GM11168 (cell line): ENCODE data around the gene COL4A1.

ENCODE experiments used
- in situ Hi-C: fragments of 300-500 bp; cut with MboI; formaldehyde crosslinking; loops from one replicate; pipeline ENCODE4 v1.12.0; 2022; ENCODE audit warnings: low sequenced_read_pairs; ENCODE audit not compliant: unreplicated experiment

The COL4A1 gene

GRCh38 chr13:110128546-110128945 lies 178.4 kb downstream of the COL4A1 start:
- in situ Hi-C loops, result no loop called here

- in situ Hi-C loops, result no loop called here
Measured at GRCh38 chr13:110127986-110128511, 178.9 kb downstream of the COL4A1 start.

GRCh38 chr13:110126391-110126961 lies 180.5 kb downstream of the COL4A1 start:
- in situ Hi-C loops, result no loop called here

- in situ Hi-C loops, result no loop called here
Measured at GRCh38 chr13:110125613-110126272, 181.2 kb downstream of the COL4A1 start.

- in situ Hi-C loops, result no loop called here
Measured at GRCh38 chr13:110125157-110125556, 181.8 kb downstream of the COL4A1 start.

- in situ Hi-C loops, result loop anchor here (25.0 kb wide), 1 partner anchor 1162 kb away; no protein-coding TSS in a partner anchor
Measured at GRCh38 chr13:110124201-110124940, 182.6 kb downstream of the COL4A1 start.

GRCh38 chr13:110123041-110123809 lies 183.7 kb downstream of the COL4A1 start:
- in situ Hi-C loops, result loop anchor here (25.0 kb wide), 1 partner anchor 1161 kb away; no protein-coding TSS in a partner anchor

GRCh38 chr13:110121422-110122083 lies 185.4 kb downstream of the COL4A1 start:
- in situ Hi-C loops, result loop anchor here (25.0 kb wide), 1 partner anchor 1159 kb away; no protein-coding TSS in a partner anchor

GRCh38 chr13:110119935-110120905 lies 186.7 kb downstream of the COL4A1 start:
- in situ Hi-C loops, result loop anchor here (25.0 kb wide), 1 partner anchor 1158 kb away; no protein-coding TSS in a partner anchor

- in situ Hi-C loops, result loop anchor here (25.0 kb wide), 1 partner anchor 1156 kb away; no protein-coding TSS in a partner anchor
Measured at GRCh38 chr13:110118106-110118505, 188.9 kb downstream of the COL4A1 start.

GRCh38 chr13:110116072-110116487 lies 190.9 kb downstream of the COL4A1 start:
- in situ Hi-C loops, result loop anchor here (25.0 kb wide), 1 partner anchor 1154 kb away; no protein-coding TSS in a partner anchor

GRCh38 chr13:110115591-110115990 lies 191.4 kb downstream of the COL4A1 start:
- in situ Hi-C loops, result loop anchor here (25.0 kb wide), 1 partner anchor 1153 kb away; no protein-coding TSS in a partner anchor

- in situ Hi-C loops, result loop anchor here (25.0 kb wide), 1 partner anchor 1152 kb away; no protein-coding TSS in a partner anchor
Measured at GRCh38 chr13:110114316-110114715, 192.6 kb downstream of the COL4A1 start.

- in situ Hi-C loops, result loop anchor here (25.0 kb wide), 1 partner anchor 1151 kb away; no protein-coding TSS in a partner anchor
Measured at GRCh38 chr13:110113284-110113764, 193.6 kb downstream of the COL4A1 start.

GRCh38 chr13:110112379-110112778 lies 194.6 kb downstream of the COL4A1 start:
- in situ Hi-C loops, result loop anchor here (25.0 kb wide), 1 partner anchor 1150 kb away; no protein-coding TSS in a partner anchor

- in situ Hi-C loops, result loop anchor here (25.0 kb wide), 1 partner anchor 1148 kb away; no protein-coding TSS in a partner anchor
Measured at GRCh38 chr13:110110783-110111182, 196.2 kb downstream of the COL4A1 start.

GRCh38 chr13:110109910-110110309 lies 197.0 kb downstream of the COL4A1 start:
- in situ Hi-C loops, result loop anchor here (25.0 kb wide), 1 partner anchor 1148 kb away; no protein-coding TSS in a partner anchor
